ENCODE data around the gene PLD6. TPM values are rescaled to one million over a fixed set of nuclear protein-coding genes. Genes with fewer than 3 reads are reported as not detected.

The PLD6 gene
- total RNA-seq, 1 donor from 2014 or later = 0.55 TPM

DNA sequence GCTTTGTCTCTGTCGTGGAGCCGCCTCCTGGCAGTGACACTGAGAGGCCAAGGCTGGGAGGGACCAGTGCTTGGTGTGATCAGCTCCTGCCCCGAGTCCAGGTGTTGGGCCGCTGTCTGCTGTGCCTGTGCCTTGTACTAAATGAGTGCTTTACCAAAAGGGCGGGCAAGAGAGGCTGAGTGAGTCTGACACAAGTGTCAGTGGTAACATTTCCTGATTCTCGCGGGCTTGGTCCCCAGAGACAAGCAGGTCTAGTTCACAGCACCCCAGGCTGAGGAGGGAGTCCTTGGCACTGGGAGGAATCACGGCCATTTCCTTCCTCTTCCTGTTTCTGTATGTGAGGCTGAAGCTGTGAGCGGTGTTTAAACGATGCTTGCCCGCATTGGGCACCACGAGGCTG is 30.2 kb downstream of the PLD6 start:
- H3K27me3 Mint-ChIP-seq (ENCODE audit: low read depth) = no peaks in the 10 kb centered on the region
- TF ChIP-seq, protein P1, sequence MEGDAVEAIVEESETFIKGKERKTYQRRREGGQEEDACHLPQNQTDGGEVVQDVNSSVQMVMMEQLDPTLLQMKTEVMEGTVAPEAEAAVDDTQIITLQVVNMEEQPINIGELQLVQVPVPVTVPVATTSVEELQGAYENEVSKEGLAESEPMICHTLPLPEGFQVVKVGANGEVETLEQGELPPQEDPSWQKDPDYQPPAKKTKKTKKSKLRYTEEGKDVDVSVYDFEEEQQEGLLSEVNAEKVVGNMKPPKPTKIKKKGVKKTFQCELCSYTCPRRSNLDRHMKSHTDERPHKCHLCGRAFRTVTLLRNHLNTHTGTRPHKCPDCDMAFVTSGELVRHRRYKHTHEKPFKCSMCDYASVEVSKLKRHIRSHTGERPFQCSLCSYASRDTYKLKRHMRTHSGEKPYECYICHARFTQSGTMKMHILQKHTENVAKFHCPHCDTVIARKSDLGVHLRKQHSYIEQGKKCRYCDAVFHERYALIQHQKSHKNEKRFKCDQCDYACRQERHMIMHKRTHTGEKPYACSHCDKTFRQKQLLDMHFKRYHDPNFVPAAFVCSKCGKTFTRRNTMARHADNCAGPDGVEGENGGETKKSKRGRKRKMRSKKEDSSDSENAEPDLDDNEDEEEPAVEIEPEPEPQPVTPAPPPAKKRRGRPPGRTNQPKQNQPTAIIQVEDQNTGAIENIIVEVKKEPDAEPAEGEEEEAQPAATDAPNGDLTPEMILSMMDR (IDR thresholded peaks at IDR 0.05) = no peak
- H3K27ac Mint-ChIP-seq (ENCODE audit: unreplicated experiment) = no peak overlapping the region
- H3K9me3 Mint-ChIP-seq (ENCODE audit: low read depth) = no peaks in the 10 kb centered on the region
- DNase-seq (ENCODE audit: low spot score) = no peak
- no peak overlapping the region for H3K4me3 Mint-ChIP-seq (ENCODE audit: unreplicated experiment)
- H3K4me1 Mint-ChIP-seq (ENCODE audit: low read depth) = peaks cover 11% of the 10 kb centered on the region
- peaks cover 61% of the 10 kb centered on the region for H3K36me3 Mint-ChIP-seq (ENCODE audit: low read depth)

GRCh38 chr17:17175340-17175739 is 30.8 kb downstream of the PLD6 start:
- Mint-ChIP-seq H3K4me1 (ENCODE audit: low read depth) (peaks cover 5% of the 10 kb centered on the region), H3K9me3 (ENCODE audit: low read depth) (no peaks in the 10 kb centered on the region), H3K4me3 (ENCODE audit: unreplicated experiment) (no peak overlapping the region), H3K27ac (ENCODE audit: unreplicated experiment) (no peak overlapping the region), H3K36me3 (ENCODE audit: low read depth) (peaks cover 55% of the 10 kb centered on the region), H3K27me3 (ENCODE audit: low read depth) (no peaks in the 10 kb centered on the region)
- no peak for DNase-seq (ENCODE audit: low spot score)
- TF ChIP-seq, protein P1 (IDR thresholded peaks at IDR 0.05) = no peak

GRCh38 chr17:17173921-17174320 is 32.2 kb downstream of the PLD6 start:
- H3K4me1 Mint-ChIP-seq (ENCODE audit: low read depth) = no peaks in the 10 kb centered on the region
- H3K27me3 Mint-ChIP-seq (ENCODE audit: low read depth) = no peaks in the 10 kb centered on the region
- no peak overlapping the region for H3K27ac Mint-ChIP-seq (ENCODE audit: unreplicated experiment)
- H3K9me3 Mint-ChIP-seq (ENCODE audit: low read depth) = no peaks in the 10 kb centered on the region
- TF ChIP-seq, protein P1 (IDR thresholded peaks at IDR 0.05) = no peak
- peaks cover 52% of the 10 kb centered on the region for H3K36me3 Mint-ChIP-seq (ENCODE audit: low read depth)
- no peak for DNase-seq (ENCODE audit: low spot score)
- no peak overlapping the region for H3K4me3 Mint-ChIP-seq (ENCODE audit: unreplicated experiment)

DNA sequence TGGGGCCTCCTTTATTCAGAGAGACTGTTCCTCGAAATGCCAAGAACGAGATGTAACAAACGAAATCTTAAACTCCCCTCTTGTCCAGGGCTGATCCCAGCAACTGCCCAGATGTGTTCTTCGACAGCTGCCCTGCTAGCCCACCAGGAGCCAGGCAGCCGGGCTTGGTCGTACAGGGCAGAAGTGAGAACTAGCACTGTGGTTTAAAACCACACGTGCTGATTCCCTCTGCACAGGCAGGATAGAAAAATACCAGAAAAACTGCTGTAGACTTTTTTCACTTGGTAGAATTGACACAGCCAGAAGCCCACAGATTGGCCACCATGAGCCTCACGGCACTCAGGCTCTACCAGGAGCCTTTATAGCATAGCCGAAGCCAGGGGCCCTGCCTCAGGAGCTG is 33.1 kb downstream of the PLD6 start:
- no peak overlapping the region for H3K4me3 Mint-ChIP-seq (ENCODE audit: unreplicated experiment)
- no peaks in the 10 kb centered on the region for H3K27me3 Mint-ChIP-seq (ENCODE audit: low read depth)
- no peak overlapping the region for H3K27ac Mint-ChIP-seq (ENCODE audit: unreplicated experiment)
- H3K4me1 Mint-ChIP-seq (ENCODE audit: low read depth) = no peaks in the 10 kb centered on the region
- DNase-seq (ENCODE audit: low spot score) = no peak
- peaks cover 54% of the 10 kb centered on the region for H3K36me3 Mint-ChIP-seq (ENCODE audit: low read depth)
- H3K9me3 Mint-ChIP-seq (ENCODE audit: low read depth) = no peaks in the 10 kb centered on the region
- TF ChIP-seq, protein P1 (IDR thresholded peaks at IDR 0.05) = no peak

GRCh38 chr17:17172001-17172939 is 33.9 kb downstream of the PLD6 start:
- Mint-ChIP-seq H3K9me3 (ENCODE audit: low read depth) (no peaks in the 10 kb centered on the region), H3K4me3 (ENCODE audit: unreplicated experiment) (no peak overlapping the region), H3K27me3 (ENCODE audit: low read depth) (no peaks in the 10 kb centered on the region), H3K36me3 (ENCODE audit: low read depth) (peaks cover 51% of the 10 kb centered on the region), H3K4me1 (ENCODE audit: low read depth) (no peaks in the 10 kb centered on the region), H3K27ac (ENCODE audit: unreplicated experiment) (no peak overlapping the region)
- no peak for DNase-seq (ENCODE audit: low spot score)
- TF ChIP-seq, protein P1 (IDR thresholded peaks at IDR 0.05) = no peak
